GM12878 (cell line): Measurements from ENCODE around the gene BTF3L4. TPM values are rescaled to one million over a fixed set of nuclear protein-coding genes. Genes with fewer than 3 reads are reported as not detected.

Experiments
- ATAC-seq: fragments of 200-7000 bp; cut with Tn5 transposase; 3 replicates; pipeline ENCODE4 v1.9.1; 2020; ENCODE audit warnings: mild to moderate bottlenecking, moderate library complexity
- BruUV-seq: library from RNA; stranded (reverse); fragments of 400-500 nt; replicated peaks from 2 replicates; lab custom pipeline; 2021; lab: Mats Ljungman, UMichigan
- CTCF ChIA-PET: fragments of 300-600 bp; sonication (Branson Sonifier 250); formaldehyde crosslinking; extraction: SDS; loops from one replicate; lab custom pipeline; 2021; ENCODE audit warnings: inconsistent platforms; lab: Yijun Ruan, JAX
- POLR2A ChIA-PET: fragments of 350-600 bp; formaldehyde crosslinking; extraction: SDS; loops from one replicate; lab custom pipeline; 2021; ENCODE audit warnings: inconsistent platforms; lab: Charles Lee
- RAD21 ChIA-PET: fragments of 300-600 bp; sonication (Branson Sonifier 250); formaldehyde crosslinking; loops from one replicate; lab custom pipeline; 2023; ENCODE audit warnings: antibody characterized with exemption; ENCODE audit not compliant: unreplicated experiment; lab: Charles Lee
- SMC1A ChIA-PET: fragments of 300-600 bp; sonication (Branson Sonifier 250); formaldehyde crosslinking; loops from one replicate; lab custom pipeline; 2023; ENCODE audit not compliant: unreplicated experiment, uncharacterized antibody; lab: Charles Lee
- DNase-seq: peaks from one replicate; pipeline ENCODE4 v3.0.0-alpha.2; 2011; ENCODE audit warnings: low read depth, low spot score
- FAIRE-seq: peaks from 3 replicates; lab custom pipeline; 2011; peaks lifted over from hg19 to GRCh38; lab: Jason Lieb, UNC
- H2AFZ ChIP-seq: 2 replicates; pipeline ENCODE4 v1.6.0; 2011; ENCODE audit warnings: low read depth, low read length, control low read depth; ENCODE audit not compliant: control insufficient read depth
- H3K27ac ChIP-seq: 2 replicates; pipeline ENCODE4 v1.5.1; 2011; ENCODE audit warnings: control low read depth; ENCODE audit not compliant: control insufficient read depth, insufficient read depth
- H3K27me3 ChIP-seq, 2 experiments: replicated peaks in 1 of 2; 2 replicates each; pipeline versions ENCODE4 v1.6.0 to v1.6.1; 2011; ENCODE audit warnings: low read length in 1 of 2; ENCODE audit not compliant: control insufficient read depth in 2 of 2, insufficient read depth in 2 of 2
- H3K36me3 ChIP-seq, 2 experiments: 2 replicates each; pipeline ENCODE4 v1.5.1; 2011; ENCODE audit warnings: low read length in 1 of 2; ENCODE audit not compliant: control insufficient read depth in 2 of 2, insufficient read depth in 2 of 2
- H3K4me1 ChIP-seq: 2 replicates; pipeline ENCODE4 v1.6.1; 2011; ENCODE audit warnings: mild to moderate bottlenecking, low read length, moderate library complexity, mixed read lengths; ENCODE audit not compliant: control insufficient read depth, insufficient read depth
- H3K4me2 ChIP-seq: 2 replicates; pipeline ENCODE4 v1.6.0; 2011; ENCODE audit warnings: control low read depth; ENCODE audit not compliant: control insufficient read depth, insufficient read depth
- H3K4me3 ChIP-seq: fragments of 200-600 bp; sonication (generic); 2 replicates; pipeline ENCODE4 v1.5.1; 2016
- H3K79me2 ChIP-seq: 2 replicates; pipeline ENCODE4 v1.6.0; 2011; ENCODE audit warnings: low read length; ENCODE audit not compliant: control insufficient read depth, insufficient read depth
- H3K9ac ChIP-seq: 2 replicates; pipeline ENCODE4 v1.8.0; 2011; ENCODE audit warnings: low read length, control low read depth, mixed read lengths; ENCODE audit not compliant: control insufficient read depth, insufficient read depth
- H3K9me3 ChIP-seq: replicated peaks from 3 replicates; pipeline ENCODE4 v1.5.1; 2011; ENCODE audit warnings: mild to moderate bottlenecking, low read length; ENCODE audit not compliant: control insufficient read depth, insufficient read depth
- H4K20me1 ChIP-seq: 2 replicates; pipeline ENCODE4 v1.6.0; 2011; ENCODE audit not compliant: control insufficient read depth, insufficient read depth
- ASH2L ChIP-seq: fragments of 300-600, 200-600 bp; sonication (generic); IDR thresholded peaks from 2 replicates; pipeline ENCODE4 v1.6.1; 2017; ENCODE audit warnings: low read depth, mild to moderate bottlenecking, borderline replicate concordance
- CREB1 ChIP-seq: IDR thresholded peaks from 2 replicates; pipeline ENCODE4 v1.6.1; 2012; ENCODE audit warnings: low read depth, mild to moderate bottlenecking, inconsistent platforms
- HDGF ChIP-seq: fragments of 450-650 bp; IDR thresholded peaks from 2 replicates; pipeline ENCODE4 v1.6.1; 2016; ENCODE audit warnings: antibody characterized with exemption
- MXI1 ChIP-seq: fragments of 150-350 bp; IDR thresholded peaks from 2 replicates; pipeline ENCODE4 v1.6.1; 2011; ENCODE audit warnings: low read depth, mild to moderate bottlenecking, inconsistent platforms, low read length, improper control_type of control experiment
- NFXL1 ChIP-seq: fragments of 450-650 bp; IDR thresholded peaks from 2 replicates; pipeline ENCODE4 v1.6.1; 2017; ENCODE audit warnings: antibody characterized with exemption, mild to moderate bottlenecking, borderline replicate concordance
- NFYA ChIP-seq: IDR thresholded peaks from 2 replicates; pipeline ENCODE4 v1.6.1; 2011; ENCODE audit warnings: low read depth, mild to moderate bottlenecking, low read length, improper control_type of control experiment, borderline replicate concordance
- PAX8 ChIP-seq: fragments of 450-650 bp; IDR thresholded peaks from 2 replicates; pipeline ENCODE4 v1.6.1; 2017; ENCODE audit warnings: mild to moderate bottlenecking, moderate library complexity
- POLR2AphosphoS2 ChIP-seq: IDR thresholded peaks from 2 replicates; pipeline ENCODE4 v1.6.1; 2011; ENCODE audit warnings: low read depth, mild to moderate bottlenecking, low read length, improper control_type of control experiment, moderate library complexity
- RBBP5 ChIP-seq: fragments of 200-600 bp; sonication (generic); conservative IDR thresholded peaks from 2 replicates; pipeline ENCODE4 v1.6.1; 2016
- SMAD1 ChIP-seq: fragments of 450-650 bp; IDR thresholded peaks from 2 replicates; pipeline ENCODE4 v1.6.1; 2018; ENCODE audit warnings: mild to moderate bottlenecking, low read depth; ENCODE audit not compliant: partially characterized antibody
- SMC3 ChIP-seq: IDR thresholded peaks from 2 replicates; pipeline ENCODE4 v1.6.1; 2011; ENCODE audit warnings: low read length, improper control_type of control experiment, borderline replicate concordance
- SRF ChIP-seq, 2 experiments: IDR thresholded peaks; 2 replicates each; pipeline ENCODE4 v1.6.1; 2011; ENCODE audit warnings: low read depth in 2 of 2, low read length in 2 of 2, mild to moderate bottlenecking in 1 of 2, moderate library complexity in 1 of 2
- ZNF622 ChIP-seq: fragments of 450-650 bp; IDR thresholded peaks from 2 replicates; pipeline ENCODE4 v1.6.1; 2017; ENCODE audit warnings: mild to moderate bottlenecking, inconsistent platforms
- WGBS: methylation state at CpG from one replicate; pipeline ENCODE4 v1.1.6; 2016; ENCODE audit warnings: low lambda C conversion rate; ENCODE audit not compliant: insufficient replicate concordance, insufficient coverage; ENCODE audit errors: missing lambda C conversion rate; 5-methylcytosine and 5-hydroxymethylcytosine counted together
- in situ Hi-C: fragments of 300-500 bp; cut with MboI; formaldehyde crosslinking; loops from 9 replicates; pipeline ENCODE4 v1.14.3; 2018; ENCODE audit warnings: mixed read lengths
- intact Hi-C: fragments of 100-400 bp; cut with micrococcal nuclease; formaldehyde crosslinking; loops from one replicate; pipeline ENCODE4 v1.14.2; 2022; ENCODE audit not compliant: unreplicated experiment
- polyA plus RNA-seq, 11 experiments: library from polyadenylated mRNA; depleted of rRNA in 4 of 11; unstranded in 6 of 11; stranded (reverse) in 5 of 11; fragments of >200 nt; fragmentation: Nextera tagmentation in 4 of 11; fragmentation: Illumina TruSeq in 1 of 11; extraction: Ambion mirVana in 4 of 11; extraction: Trizol in 1 of 11; gene quantifications; 1 replicate in 1 of 11; 2 replicates in 10 of 11; pipeline versions ENCODE4 v1.2.1 to v1.2.3, GENCODE V29; 2011 to 2016; ENCODE audit warnings: inconsistent platforms in 2 of 11, missing spikeins in 2 of 11, low read depth in 1 of 11
- total RNA-seq, 4 experiments: library from RNA; depleted of rRNA in 3 of 4; stranded (reverse); fragments of >200 nt in 3 of 4; fragmentation: Illumina TruSeq in 1 of 4; extraction: Trizol in 1 of 4; gene quantifications; 2 replicates each; pipeline versions ENCODE4 v1.2.1 to v1.2.3, GENCODE V29; 2013 to 2021
- TF ChIP-seq, protein P1 (sequence below): fragments of 450-650 bp; IDR thresholded peaks from 2 replicates; pipeline ENCODE4 v1.6.1; 2017; ENCODE audit warnings: borderline replicate concordance
- TF ChIP-seq, protein P2 (sequence below): fragments of 450-650 bp; IDR thresholded peaks from 2 replicates; pipeline ENCODE4 v1.6.1; 2018; ENCODE audit warnings: mild to moderate bottlenecking, low read depth, moderate library complexity; ENCODE audit not compliant: partially characterized antibody

Gene BTF3L4
- total and polyA plus RNA-seq, 10 of the 15 experiments (the other 5 are each of a cell fraction or from before 2014, with no cell fraction given), result 25.0 to 76.9 (median 66.8) TPM

DNA sequence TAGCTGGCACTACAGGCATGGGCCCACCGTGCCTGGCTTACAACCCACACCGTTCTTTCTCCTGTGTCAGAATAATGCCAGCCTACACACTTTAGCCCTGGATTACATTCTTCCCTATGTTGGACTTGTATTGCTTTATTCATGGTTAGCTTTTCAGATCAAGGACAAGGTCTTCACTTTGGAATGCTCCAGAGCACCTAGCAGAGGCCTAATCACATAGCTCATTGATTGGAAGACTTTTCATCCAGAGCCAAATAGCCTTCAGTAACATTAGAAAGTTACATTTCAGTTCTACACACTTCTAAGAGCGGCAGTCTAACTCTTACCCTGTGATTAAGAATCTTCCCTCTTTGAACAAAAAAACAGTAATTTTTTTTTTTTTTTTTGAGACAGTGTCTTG lies 56.4 kb downstream of the BTF3L4 start:
- SMC1A ChIA-PET, result interaction anchor here (0.7 to 0.8 kb wide), 2 partner anchors 13 to 294 kb away, joined by 4 read pairs; no protein-coding TSS in a partner anchor
- TF ChIP-seq MXI1, result no peak
- no peak for TF ChIP-seq ASH2L
- TF ChIP-seq, protein P1, sequence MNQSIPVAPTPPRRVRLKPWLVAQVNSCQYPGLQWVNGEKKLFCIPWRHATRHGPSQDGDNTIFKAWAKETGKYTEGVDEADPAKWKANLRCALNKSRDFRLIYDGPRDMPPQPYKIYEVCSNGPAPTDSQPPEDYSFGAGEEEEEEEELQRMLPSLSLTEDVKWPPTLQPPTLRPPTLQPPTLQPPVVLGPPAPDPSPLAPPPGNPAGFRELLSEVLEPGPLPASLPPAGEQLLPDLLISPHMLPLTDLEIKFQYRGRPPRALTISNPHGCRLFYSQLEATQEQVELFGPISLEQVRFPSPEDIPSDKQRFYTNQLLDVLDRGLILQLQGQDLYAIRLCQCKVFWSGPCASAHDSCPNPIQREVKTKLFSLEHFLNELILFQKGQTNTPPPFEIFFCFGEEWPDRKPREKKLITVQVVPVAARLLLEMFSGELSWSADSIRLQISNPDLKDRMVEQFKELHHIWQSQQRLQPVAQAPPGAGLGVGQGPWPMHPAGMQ, result no peak
- TF ChIP-seq RBBP5, result no peak
- TF ChIP-seq ZNF622, result no peak
- no peak for TF ChIP-seq SMAD1
- no peak for TF ChIP-seq POLR2AphosphoS2
- TF ChIP-seq PAX8, result no peak
- TF ChIP-seq SMC3, result no peak
- TF ChIP-seq SRF (IDR thresholded peaks at IDR 0.05; ENCODE audit: low read depth in 2 of 2, low read length in 2 of 2), result no peak
- no peak for TF ChIP-seq NFXL1
- TF ChIP-seq, protein P2, sequence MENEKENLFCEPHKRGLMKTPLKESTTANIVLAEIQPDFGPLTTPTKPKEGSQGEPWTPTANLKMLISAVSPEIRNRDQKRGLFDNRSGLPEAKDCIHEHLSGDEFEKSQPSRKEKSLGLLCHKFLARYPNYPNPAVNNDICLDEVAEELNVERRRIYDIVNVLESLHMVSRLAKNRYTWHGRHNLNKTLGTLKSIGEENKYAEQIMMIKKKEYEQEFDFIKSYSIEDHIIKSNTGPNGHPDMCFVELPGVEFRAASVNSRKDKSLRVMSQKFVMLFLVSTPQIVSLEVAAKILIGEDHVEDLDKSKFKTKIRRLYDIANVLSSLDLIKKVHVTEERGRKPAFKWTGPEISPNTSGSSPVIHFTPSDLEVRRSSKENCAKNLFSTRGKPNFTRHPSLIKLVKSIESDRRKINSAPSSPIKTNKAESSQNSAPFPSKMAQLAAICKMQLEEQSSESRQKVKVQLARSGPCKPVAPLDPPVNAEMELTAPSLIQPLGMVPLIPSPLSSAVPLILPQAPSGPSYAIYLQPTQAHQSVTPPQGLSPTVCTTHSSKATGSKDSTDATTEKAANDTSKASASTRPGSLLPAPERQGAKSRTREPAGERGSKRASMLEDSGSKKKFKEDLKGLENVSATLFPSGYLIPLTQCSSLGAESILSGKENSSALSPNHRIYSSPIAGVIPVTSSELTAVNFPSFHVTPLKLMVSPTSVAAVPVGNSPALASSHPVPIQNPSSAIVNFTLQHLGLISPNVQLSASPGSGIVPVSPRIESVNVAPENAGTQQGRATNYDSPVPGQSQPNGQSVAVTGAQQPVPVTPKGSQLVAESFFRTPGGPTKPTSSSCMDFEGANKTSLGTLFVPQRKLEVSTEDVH, result no peak
- no peak for TF ChIP-seq CREB1
- TF ChIP-seq NFYA, result no peak
- no peak for TF ChIP-seq HDGF
- TF ChIP-seq, all 136 proteins: peak for 0
- H4K20me1 ChIP-seq, result no peaks in the 10 kb centered on the region
- no peak overlapping the region for H3K9ac ChIP-seq
- no peak for ATAC-seq
- FAIRE-seq, result no peak
- ChIA-PET POLR2A (interaction anchor here (0.7 to 0.9 kb wide), 2 partner anchors 11 to 49 kb away, joined by 3 to 4 read pairs; no protein-coding TSS in a partner anchor), CTCF (interaction anchor here (0.6 to 0.7 kb wide), 2 partner anchors 13 to 232 kb away, joined by 3 to 5 read pairs; no protein-coding TSS in a partner anchor), RAD21 (no interaction called here)
- H3K36me3 ChIP-seq, result no peaks in the 10 kb centered on the region
- no TSS peak for BruUV-seq
- no peak overlapping the region for H3K4me3 ChIP-seq
- in situ Hi-C loops (no loop called here), intact Hi-C loops (no loop called here)
- DNase-seq, result no peak
- H3K9me3 ChIP-seq, result no peaks in the 10 kb centered on the region
- no peak overlapping the region for H3K4me2 ChIP-seq
- no peak overlapping the region for H3K27ac ChIP-seq
- WGBS, result 60% methylated on average over 3 of the region's 3 CpGs
- no peaks in the 10 kb centered on the region; the same call in 1 of the 2 replicates for H3K4me1 ChIP-seq
- no peaks in the 10 kb centered on the region for H3K27me3 ChIP-seq
- H2AFZ ChIP-seq, result no peak overlapping the region
- no peaks in the 10 kb centered on the region for H3K79me2 ChIP-seq
